ENCODE measurements around the gene EMC9.

The EMC9 gene

DNA sequence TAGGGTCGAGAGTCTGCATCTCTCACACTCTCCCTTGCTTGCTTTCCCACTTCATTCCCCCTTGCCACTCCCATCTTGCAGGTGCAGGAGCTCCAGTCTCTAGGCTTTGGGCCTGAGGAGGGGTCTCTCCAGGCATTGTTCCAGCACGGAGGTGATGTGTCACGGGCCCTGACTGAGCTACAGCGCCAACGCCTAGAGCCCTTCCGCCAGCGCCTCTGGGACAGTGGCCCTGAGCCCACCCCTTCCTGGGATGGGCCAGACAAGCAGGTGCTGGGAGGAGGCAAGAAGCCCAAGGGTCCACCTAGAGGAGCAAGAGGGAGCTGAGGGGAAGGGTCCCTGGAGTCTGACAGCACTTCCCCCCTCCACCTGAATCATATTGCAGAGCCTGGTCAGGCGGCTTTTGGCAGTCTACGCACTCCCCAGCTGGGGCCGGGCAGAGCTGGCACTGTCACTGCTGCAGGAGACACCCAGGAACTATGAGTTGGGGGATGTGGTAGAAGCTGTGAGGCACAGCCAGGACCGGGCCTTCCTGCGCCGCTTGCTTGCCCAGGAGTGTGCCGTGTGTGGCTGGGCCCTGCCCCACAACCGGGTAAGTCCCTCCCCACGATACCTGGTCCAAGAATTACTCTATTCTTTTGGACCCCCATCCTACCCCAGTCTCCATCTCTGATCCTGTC is 10.2 kb upstream of the EMC9 start:
- no peak overlapping the region for H3K4me3 ChIP-seq
- H3K27ac ChIP-seq, result peak overlapping the region in 1 of 21 experiments; percentile 11

DNA sequence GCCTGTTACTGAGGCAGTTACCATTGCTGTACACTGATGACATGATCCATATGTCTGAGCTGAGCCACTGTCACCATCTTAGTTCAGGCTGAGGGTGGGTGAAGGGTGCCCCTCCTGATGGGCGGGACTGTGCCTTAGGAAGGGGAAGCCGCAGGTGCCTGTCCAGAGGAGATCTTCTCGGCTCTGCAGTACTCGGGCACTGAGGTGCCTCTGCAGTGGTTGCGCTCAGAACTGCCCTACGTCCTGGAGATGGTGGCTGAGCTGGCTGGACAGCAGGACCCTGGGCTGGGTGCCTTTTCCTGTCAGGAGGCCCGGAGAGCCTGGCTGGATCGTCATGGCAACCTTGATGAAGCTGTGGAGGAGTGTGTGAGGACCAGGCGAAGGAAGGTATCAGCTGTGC is 9.6 kb upstream of the EMC9 start:
- no peak overlapping the region for H3K4me3 ChIP-seq
- peak overlapping the region in 1 of 21 experiments; percentile 11 for H3K27ac ChIP-seq

DNA sequence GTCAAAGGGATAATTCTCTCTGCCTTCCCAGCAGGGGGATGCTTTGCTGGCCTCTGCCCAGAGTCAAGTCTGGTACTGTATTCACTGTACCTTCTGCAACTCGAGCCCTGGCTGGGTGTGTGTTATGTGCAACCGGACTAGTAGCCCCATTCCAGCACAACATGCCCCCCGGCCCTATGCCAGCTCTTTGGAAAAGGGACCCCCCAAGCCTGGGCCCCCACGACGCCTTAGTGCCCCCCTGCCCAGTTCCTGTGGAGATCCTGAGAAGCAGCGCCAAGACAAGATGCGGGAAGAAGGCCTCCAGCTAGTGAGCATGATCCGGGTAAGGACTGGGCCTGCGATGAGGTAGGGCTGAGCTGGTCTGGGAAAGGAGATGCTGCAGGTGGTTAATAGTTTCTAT is 9.2 kb upstream of the EMC9 start:
- H3K27ac ChIP-seq, result peak overlapping the region in 1 of 21 experiments; percentile 1
- H3K4me3 ChIP-seq, result no peak overlapping the region

DNA sequence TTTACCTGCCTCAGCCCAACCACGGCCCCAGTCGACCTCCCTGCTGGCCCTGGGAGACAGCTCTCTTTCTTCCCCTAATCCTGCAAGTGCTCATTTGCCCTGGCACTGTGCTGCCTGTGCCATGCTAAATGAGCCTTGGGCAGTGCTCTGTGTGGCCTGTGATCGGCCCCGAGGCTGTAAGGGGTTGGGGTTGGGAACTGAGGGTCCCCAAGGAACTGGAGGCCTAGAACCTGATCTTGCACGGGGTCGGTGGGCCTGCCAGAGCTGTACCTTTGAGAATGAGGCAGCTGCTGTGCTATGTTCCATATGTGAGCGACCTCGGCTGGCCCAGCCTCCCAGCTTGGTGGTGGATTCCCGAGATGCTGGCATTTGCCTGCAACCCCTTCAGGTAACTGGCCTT is 8.7 kb upstream of the EMC9 start:
- no peak overlapping the region for H3K4me3 ChIP-seq
- H3K27ac ChIP-seq, result peak overlapping the region in 1 of 21 experiments; percentile 1

DNA sequence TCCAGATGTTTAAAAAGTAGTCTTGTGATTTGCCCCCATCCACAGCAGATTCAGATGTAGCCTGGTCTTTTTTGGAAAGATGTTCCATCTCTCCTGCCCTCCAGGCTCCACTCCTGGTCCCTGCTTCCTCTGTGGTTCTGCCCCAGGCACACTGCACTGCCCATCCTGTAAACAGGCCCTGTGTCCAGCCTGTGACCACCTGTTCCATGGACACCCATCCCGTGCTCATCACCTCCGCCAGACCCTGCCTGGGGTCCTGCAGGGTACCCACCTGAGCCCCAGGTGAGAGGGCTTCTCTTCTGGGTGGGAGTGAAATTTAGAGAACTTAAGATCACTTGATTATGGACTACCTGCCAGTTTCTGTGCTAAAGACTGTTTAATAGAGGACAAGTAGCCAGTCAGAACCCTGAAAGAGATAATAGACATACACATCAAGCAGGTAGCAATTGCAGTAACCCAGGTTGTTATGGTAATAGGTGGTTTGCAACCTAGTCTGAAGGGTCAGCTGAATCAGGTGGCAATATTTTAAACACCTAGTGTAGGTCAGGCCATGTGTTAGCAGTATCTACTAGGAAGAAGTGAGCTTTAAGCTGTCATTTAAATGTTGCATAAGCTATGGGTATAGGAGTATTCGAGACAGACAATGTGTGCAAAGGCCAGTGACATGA is 8.0 kb upstream of the EMC9 start:
- H3K27ac ChIP-seq, result no peak overlapping the region
- no peak overlapping the region for H3K4me3 ChIP-seq

DNA sequence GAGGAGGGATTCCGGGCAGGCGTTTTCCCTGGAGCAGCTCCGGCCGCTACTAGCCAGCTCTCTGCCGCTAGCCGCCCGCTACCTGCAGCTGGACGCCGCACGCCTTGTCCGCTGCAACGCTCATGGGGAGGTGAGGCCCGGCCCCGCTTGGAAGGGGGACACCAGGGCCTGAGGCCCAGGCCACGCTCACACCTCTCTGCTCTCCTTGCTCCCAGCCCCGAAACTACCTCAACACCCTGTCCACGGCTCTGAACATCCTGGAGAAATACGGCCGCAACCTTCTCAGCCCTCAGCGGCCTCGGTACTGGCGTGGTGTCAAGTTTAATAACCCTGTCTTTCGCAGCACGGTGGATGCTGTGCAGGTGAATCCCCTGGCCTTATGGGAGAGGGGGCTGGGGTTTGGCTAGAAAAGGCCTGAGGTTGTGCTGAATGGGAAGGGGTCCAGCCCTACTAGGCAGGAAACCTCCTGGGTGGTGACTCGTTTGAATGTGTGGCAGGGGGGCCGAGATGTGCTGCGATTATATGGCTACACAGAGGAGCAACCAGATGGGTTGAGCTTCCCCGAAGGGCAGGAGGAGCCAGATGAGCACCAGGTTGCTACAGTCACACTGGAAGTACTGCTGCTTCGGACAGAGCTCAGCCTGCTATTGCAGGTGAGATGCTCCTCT is 6.5 kb upstream of the EMC9 start:
- peak overlapping the region; percentile 24 to 94 (median 88) for H3K27ac ChIP-seq
- peak overlapping the region; percentile 64 to 93 (median 82) for H3K4me3 ChIP-seq

DNA sequence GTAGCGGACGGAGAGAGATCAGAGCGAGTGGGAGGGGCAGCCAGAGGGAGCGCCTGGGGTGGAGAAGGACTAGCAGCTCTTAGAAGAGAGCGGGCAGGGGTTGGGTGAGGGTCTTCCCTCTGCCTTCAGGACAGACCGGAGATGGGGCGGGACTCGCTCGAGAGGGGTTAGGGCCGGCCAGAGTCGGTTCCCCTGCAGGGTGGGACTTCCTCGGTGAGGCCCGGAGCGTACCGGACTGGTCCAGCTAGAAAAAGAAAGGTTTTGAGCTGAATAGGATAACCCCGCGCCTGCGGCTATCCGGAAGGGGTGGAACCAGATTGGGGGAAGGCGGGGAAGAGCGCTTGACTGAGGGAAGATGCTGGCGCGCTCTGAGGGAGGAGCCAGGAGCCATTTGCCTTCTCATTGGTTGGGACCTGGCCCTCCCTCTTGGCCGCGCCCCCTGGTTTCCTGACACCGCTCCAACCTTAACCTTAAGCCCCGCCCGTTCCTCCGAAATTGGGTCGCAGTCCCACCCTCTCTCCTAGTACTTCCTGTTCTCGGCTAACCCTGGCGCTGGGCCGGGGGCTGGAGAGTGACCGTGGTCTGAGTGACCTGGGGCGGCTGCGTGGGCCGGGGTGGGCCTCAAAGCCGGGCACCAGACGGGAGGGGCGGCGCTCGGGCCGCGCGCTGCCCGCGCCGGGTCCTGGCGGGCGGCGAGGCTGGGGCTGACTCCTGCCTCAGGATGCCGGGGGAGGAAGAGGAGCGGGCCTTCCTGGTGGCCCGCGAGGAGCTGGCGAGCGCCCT is 5.8 kb upstream of the EMC9 start, which contains the start of gene RNF31:
TSS of gene RNF31 (plus strand) at position 521 of the 783 bp plus-strand sequence. CDS start at position 722, 201 bp downstream.
- peak within 1 kb of the TSS; percentile 64 to 93 (median 82) for H3K4me3 ChIP-seq
- H3K27ac ChIP-seq, result peak within 1 kb of the TSS; percentile 58 to 94 (median 88)

DNA sequence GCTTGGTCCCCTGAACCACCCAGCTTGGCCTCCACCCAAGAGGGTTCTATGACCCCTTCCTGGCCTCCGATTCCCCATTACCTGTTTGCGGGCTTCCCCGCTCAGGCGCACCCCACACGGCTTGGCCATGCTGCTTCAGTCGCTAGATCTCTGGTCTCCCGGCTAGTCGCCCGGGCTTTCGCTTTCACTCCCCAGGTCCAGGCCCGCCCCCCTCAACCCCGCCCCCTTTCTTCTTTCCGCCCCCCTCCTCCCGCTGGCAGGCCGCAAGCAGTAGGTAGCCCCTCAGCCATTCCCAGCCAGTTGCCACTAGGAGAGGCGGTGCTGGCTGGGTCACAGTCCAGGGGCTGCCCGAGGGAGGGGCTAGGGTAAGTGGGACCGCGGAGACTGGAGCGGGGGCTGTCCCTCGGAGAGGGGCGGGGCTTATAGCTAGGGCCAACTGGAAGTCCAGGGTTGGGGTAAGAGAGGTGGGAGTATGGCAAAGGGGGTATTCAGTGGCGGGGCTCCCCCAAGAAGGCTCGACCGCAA is 5.1 kb upstream of the EMC9 start, which contains the start of gene PSME2:
TSS of gene PSME2 (minus strand) at position 158 of the 525 bp plus-strand sequence. CDS start at position 129, 29 bp downstream.
- Histone ChIP-seq H3K4me3 (peak within 1 kb of the TSS; percentile 64 to 93 (median 82)), H3K27ac (peak within 1 kb of the TSS; percentile 58 to 94 (median 88))

DNA sequence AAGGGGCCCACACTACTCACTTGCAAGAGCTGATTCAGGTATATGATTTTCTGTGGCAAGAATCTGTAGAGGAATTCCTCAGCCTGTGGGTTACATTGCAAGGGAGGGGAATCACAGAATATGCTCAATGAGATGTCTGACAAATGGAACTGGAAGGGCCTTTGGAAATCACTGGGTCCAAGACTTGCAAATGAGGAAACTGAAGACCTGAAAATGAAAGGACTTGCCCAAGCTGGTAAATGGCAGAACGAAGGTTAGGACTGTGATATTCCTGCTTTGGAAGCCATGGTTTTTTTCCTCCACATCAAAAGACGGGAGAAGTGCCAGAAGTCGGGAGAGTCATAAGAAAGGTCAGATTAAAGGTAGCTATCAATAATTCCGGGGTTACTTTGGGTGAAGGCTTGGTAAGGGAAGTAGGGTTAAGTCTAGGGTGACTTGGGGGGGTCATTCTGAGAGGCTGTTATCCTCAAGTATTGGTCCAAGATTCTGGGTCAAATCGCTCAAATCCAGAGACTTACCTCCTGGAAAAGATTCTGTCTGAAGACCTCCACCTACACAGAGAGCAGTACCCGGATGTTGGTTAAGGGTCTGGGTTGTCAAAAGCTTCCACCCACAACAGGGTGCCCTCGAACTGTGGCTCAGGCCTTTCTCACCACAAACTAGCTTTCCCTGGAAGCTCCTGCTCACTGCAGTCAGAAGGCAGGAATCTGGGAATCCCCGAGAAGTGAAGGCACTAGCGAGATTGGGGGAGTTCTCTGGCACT is 4.5 kb upstream of the EMC9 start:
- H3K4me3 ChIP-seq, result peak overlapping the region; percentile 64 to 93 (median 82)

DNA sequence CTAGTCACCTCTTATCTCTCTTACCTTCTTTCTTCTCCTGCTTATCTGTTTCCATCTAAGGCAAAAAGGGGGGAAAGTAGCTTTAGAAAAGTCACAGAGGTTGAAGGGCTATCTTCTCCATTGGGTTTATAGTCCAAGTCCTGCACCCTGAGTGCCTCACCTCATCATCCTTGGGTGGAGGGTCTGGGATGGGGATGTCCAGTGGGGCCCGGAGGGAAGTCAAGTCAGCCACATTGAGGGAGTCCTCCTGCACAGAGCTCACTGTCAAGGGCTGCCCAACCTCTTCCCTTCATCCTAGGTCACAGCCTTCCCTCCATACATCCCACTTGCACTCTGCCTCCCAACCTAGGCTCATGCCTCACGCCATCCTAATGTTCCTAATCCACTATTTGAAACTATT is 3.8 kb upstream of the EMC9 start:
- peak overlapping the region in 15 of 21 experiments; percentile 2 to 94 (median 88) for H3K27ac ChIP-seq
- H3K4me3 ChIP-seq, result peak overlapping the region in 2 of 7 experiments; percentile 82 to 87

More for the DNA sequence above, 4.5 kb upstream of the EMC9 start:
- peak overlapping the region; percentile 26 to 94 (median 88) for H3K27ac ChIP-seq

DNA sequence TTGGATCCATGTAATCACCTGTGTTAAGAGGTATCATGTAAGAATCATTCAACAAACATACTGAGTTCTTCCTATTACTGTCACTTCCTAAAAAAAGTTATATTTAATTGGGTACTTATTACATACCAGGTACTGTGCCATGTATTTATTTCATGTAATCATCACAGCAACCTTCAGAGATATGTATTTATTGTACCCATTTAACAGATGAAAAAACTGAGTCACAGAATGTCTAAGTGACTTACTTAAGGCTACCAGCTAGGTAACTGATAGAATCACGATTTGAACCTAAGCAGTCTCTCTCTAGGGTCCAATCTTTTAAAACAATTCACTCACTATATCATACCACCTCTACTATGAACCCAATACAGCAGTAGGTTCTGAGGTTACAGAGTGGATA is 3.1 kb upstream of the EMC9 start:
- Histone ChIP-seq H3K27ac (peak overlapping the region in 2 of 21 experiments; percentile 14 to 85), H3K4me3 (no peak overlapping the region)

DNA sequence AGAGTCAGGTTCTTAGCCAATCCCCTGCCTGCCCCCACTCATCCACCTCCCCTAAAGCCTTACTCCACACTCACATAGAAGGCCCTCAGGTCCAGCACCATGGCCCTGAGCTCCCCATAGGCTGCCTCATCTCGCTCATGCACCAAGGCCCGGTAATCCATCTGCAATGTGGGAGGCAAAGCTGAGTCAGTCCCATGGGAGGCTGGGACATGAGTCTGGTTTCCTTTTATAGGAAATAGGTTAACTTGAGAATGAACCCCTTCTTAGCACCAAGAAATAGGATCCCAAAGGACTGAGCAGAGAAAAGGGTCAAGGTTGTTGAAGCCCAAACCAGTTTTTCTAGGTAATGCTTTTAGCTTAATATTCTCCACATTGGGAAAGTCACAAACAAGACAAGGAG is 2.1 kb upstream of the EMC9 start:
- Histone ChIP-seq H3K27ac (peak overlapping the region in 1 of 21 experiments; percentile 24), H3K4me3 (no peak overlapping the region)

DNA sequence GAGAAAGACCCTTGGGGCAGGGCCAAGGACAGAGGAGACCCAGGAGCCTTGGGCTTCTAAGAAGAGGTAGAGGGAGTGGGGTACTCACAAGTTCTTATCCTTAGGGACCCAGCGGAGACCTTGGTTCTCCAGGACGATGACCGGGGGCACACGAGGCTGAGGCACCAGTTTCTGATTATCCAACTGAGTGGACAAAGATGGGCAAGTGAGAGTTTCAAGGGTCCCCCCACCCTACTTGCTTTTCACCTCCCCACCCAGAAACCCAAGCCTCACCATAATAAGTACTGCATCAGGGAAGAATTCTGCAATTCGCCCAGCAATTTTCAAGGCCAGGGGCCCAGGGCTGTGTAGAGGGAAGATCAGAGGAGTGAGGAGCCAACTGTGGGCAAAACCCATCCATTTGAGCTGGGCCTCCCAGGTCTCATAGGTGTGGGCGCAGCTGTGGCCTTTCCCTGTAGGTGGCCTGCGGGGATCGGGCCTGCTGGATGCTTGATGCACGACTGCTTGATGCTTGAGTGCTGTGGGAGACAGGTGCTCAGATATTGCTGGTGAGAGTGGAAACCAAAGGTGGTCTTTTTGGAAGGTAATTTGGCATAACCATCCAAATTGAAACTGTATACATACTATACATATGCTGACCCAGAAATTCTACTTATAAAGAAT is 2.0 kb downstream of the EMC9 start:
- H3K27ac ChIP-seq, result peak overlapping the region in 5 of 21 experiments; percentile 13 to 95 (median 55)
- H3K4me3 ChIP-seq, result no peak overlapping the region

DNA sequence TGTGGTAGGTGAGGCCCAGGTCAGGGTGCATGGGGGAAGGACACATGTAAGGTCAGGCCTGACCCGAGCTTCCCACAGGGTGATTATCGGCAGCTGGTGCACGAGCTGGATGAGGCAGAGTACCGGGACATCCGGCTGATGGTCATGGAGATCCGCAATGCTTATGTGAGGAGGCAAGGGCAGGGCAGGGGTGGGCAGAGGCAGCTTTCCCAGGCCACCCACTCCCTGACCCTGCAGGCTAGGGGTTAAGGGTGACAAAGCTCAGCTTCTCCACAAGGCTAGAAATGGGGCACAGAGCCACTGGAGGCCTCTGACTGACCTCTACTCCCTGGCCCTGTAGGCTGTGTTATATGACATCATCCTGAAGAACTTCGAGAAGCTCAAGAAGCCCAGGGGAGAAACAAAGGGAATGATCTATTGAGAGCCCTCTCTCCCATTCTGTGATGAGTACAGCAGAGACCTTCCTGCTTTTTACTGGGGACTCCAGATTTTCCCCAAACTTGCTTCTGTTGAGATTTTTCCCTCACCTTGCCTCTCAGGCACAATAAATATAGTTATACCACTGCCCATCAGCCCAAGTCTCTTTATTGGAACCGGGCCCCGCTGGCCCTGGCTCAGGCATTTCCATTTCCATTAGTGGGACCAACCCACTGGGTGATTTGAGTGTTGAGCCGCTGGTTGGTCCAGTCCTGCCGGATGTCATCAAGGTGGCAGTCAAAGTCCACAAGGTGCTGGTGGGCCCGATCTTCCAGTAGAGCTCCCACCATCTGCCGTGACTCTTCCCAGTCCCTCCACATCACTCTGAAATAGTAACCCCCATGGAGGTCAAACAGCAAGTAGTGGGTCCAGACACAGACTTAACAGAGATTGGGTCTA is 2.8 kb downstream of the EMC9 start:
- Histone ChIP-seq H3K4me3 (no peak overlapping the region), H3K27ac (peak overlapping the region in 5 of 21 experiments; percentile 7 to 28 (median 9))

DNA sequence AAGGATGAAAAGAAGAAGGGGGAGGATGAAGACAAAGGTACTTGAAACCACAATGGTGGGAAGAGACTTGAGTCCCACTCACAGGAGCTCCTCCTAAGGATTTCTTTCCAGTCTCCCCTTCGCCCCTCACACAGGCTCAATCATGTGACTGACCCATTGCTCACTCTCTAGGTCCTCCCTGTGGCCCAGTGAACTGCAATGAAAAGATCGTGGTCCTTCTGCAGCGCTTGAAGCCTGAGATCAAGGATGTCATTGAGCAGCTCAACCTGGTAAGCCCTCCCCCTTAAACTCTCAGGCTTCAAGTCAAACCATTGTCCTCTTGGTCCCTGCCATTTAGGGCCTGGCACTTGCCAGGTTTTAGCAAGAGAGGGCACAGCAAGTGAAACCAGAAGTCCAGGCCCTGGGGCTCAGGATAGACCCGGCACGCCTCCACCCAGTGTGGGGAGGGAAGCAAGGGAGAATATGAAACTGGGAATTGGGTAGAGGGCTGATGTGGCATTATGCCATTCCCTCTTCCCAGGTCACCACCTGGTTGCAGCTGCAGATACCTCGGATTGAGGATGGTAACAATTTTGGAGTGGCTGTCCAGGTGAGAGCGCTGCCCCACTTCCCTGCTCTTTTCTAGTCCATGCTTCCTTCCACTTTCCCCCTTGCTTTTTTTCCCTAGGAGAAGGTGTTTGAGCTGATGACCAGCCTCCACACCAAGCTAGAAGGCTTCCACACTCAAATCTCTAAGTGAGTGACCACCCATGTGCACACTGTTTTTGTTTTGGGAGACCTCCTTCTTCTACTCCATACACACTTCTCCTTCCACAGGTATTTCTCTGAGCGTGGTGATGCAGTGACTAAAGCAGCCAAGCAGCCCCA is 3.6 kb downstream of the EMC9 start:
- Histone ChIP-seq H3K4me3 (no peak overlapping the region), H3K27ac (peak overlapping the region in 9 of 21 experiments; percentile 89 to 100 (median 96))
